Heart left ventricle (tissue), 16 donors: ENCODE results near the gene ALG6. TPM values are rescaled to one million over a fixed set of nuclear protein-coding genes. Genes with fewer than 3 reads are reported as not detected.

Experiments
- ATAC-seq, 4 donors: fragments of 200-7000 bp; cut with Tn5 transposase; one replicate each; pipeline ENCODE4 v1.9.1; 2020 to 2022; ENCODE audit warnings: moderate library complexity in 4 of 4, mild to moderate bottlenecking in 3 of 4, moderate number of reproducible peaks in 1 of 4
- DNase-seq, 5 donors: peaks; one replicate each; pipeline ENCODE4 v3.0.0-alpha.2; 2020
- H3K27ac ChIP-seq, 12 donors: fragments of 200-600 bp; sonication (generic) in 4 of 12; one replicate each; pipeline versions ENCODE4 v1.5.0 to v1.8.0; 2016 to 2022; ENCODE audit warnings: mild to moderate bottlenecking in 2 of 12
- H3K27me3 ChIP-seq, 9 donors: fragments of 200-600 bp; sonication (generic) in 2 of 9; one replicate each; pipeline versions ENCODE4 v1.5.1 to v1.8.0; 2016 to 2022; ENCODE audit warnings: mild to moderate bottlenecking in 3 of 9
- H3K36me3 ChIP-seq, 9 donors: fragments of 200-600 bp; sonication (generic) in 2 of 9; one replicate each; pipeline versions ENCODE4 v1.5.0 to v1.8.0; 2018 to 2022; ENCODE audit warnings: mild to moderate bottlenecking in 2 of 9
- H3K4me1 ChIP-seq, 12 donors: fragments of 200-600 bp; sonication (generic) in 4 of 12; one replicate each; pipeline versions ENCODE4 v1.5.0 to v1.8.0; 2016 to 2022; ENCODE audit warnings: mild to moderate bottlenecking in 3 of 12
- H3K4me3 ChIP-seq, 12 donors: fragments of 200-600 bp; sonication (generic) in 4 of 12; one replicate each; pipeline versions ENCODE4 v1.5.0 to v1.8.0; 2017 to 2022; ENCODE audit warnings: mild to moderate bottlenecking in 9 of 12, moderate library complexity in 4 of 12
- H3K9me3 ChIP-seq, 12 donors: fragments of 200-600 bp; sonication (generic) in 4 of 12; one replicate each; pipeline versions ENCODE4 v1.5.0 to v1.8.0; 2016 to 2022; ENCODE audit warnings: mild to moderate bottlenecking in 1 of 12
- POLR2A ChIP-seq, 2 donors: fragments of 450-650 bp; IDR thresholded peaks; one replicate each; pipeline ENCODE4 v1.6.1; 2017; ENCODE audit warnings: antibody characterized with exemption in 2 of 2, mild to moderate bottlenecking in 2 of 2, moderate library complexity in 2 of 2
- WGBS, 4 donors: extraction: QIAGEN DNeasy Blood & Tissue Kit in 2 of 4; methylation state at CpG; one replicate each; pipeline versions ENCODE4 v1.1.5 to v1.1.7; 2013 to 2018; 5-methylcytosine and 5-hydroxymethylcytosine counted together
- intact Hi-C, 10 donors: fragments of 100-400 bp; cut with DNase I; formaldehyde crosslinking; loops; one replicate each; pipeline versions ENCODE4 v1.11.1 to v1.14.2; 2022
- polyA plus RNA-seq, 2 donors: library from polyadenylated mRNA; stranded (reverse); fragments of 200-250 nt; gene quantifications; one replicate each; pipeline ENCODE4 v1.2.3, GENCODE V29; 2013
- total RNA-seq, 9 donors: library from RNA; depleted of rRNA in 2 of 9; stranded (reverse); fragments of >200 nt in 2 of 9; fragmentation: NEBNext Ultra II Directional in 3 of 9; extraction: Animal tissue kit (Norgen Biotek cat#: 25700) in 3 of 9; gene quantifications; one replicate each; pipeline versions ENCODE4 v1.1.0 to v1.2.4, GENCODE V29; 2016 to 2023
- TF ChIP-seq, protein P1 (sequence below), 12 donors: fragments of 200-600 bp; sonication (generic) in 4 of 12; IDR thresholded peaks; one replicate each; pipeline versions ENCODE4 v1.5.0 to v1.8.0; 2018 to 2022; ENCODE audit warnings: antibody characterized with exemption in 12 of 12, mild to moderate bottlenecking in 5 of 12
- donor health status: ischemic (EF 13 %, LVEDD 7.1; RV severe dilation, severe dysfunction).
- donor health status: healthy with polysubstance abuse.
- donor health status: DM: no; HTN: yes; CAD: no.
- donor health status: DM: no; HTN: no; CAD: no.
- donor health status: ischemic (EF 25% LVEDD 6.9; RV normal size, moderate dysfunction).
- donor health status: ischemic (EF 25% LVEDD 5.7; RV mildly dilated, moderate dysfunction).
- donor health status: healthy.
- donor health status: DM: yes; HTN: yes; CAD: no.
- donor health status: ischemic (EF 35%, LVEDD 5.7; RV mildly dilated, moderate dysfunction).
- donor health status: nonischemic (EF 11% LVEDD 7.7; RV severe dilation, severe dysfunction).
- donor health status: DM: yes; HTN: yes; CAD: no.
- donor health status: PGD.
- donor health status: ischemic (EF 29% LVEDD 5.4; RV normal size, mild dysfunction).
- donor health status: nonischemic (EF 23%, LVEDD 6.1; RV moderate dilation, normal function).

Gene ALG6
- total and polyA plus RNA-seq, 11 donors = 3.0 to 7.6 (median 4.3) TPM

DNA sequence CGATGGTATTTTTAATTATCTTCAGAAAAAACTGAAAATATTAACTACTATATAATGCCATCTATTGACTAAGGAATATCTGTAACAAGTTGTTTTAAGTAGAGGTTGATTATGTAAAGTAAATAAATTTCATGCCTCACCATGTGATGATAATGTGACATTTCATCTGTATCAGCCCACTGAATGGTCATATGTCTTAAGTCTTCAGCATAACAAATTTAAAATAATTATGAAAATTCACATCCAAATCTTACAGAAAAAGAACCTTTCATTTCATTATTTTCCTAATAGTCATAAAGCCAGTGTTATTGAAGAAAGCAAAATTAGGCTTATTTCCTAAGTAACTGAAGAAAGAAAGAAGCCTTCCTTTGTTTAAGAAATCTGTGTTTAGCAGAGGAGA, 83.0 kb downstream of the ALG6 start:
- no peak overlapping the region for H3K27ac ChIP-seq
- H3K4me3 ChIP-seq = no peak overlapping the region
- H3K36me3 ChIP-seq = peaks cover 0 to 3% (median 0%) of the 10 kb centered on the region in 9 donors
- ATAC-seq (no peak), DNase-seq (no peak)
- no peaks in the 10 kb centered on the region for H3K27me3 ChIP-seq
- intact Hi-C loops = no loop called here
- TF ChIP-seq POLR2A (IDR thresholded peaks at IDR 0.05) = no peak
- TF ChIP-seq, protein P1, sequence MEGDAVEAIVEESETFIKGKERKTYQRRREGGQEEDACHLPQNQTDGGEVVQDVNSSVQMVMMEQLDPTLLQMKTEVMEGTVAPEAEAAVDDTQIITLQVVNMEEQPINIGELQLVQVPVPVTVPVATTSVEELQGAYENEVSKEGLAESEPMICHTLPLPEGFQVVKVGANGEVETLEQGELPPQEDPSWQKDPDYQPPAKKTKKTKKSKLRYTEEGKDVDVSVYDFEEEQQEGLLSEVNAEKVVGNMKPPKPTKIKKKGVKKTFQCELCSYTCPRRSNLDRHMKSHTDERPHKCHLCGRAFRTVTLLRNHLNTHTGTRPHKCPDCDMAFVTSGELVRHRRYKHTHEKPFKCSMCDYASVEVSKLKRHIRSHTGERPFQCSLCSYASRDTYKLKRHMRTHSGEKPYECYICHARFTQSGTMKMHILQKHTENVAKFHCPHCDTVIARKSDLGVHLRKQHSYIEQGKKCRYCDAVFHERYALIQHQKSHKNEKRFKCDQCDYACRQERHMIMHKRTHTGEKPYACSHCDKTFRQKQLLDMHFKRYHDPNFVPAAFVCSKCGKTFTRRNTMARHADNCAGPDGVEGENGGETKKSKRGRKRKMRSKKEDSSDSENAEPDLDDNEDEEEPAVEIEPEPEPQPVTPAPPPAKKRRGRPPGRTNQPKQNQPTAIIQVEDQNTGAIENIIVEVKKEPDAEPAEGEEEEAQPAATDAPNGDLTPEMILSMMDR (IDR thresholded peaks at IDR 0.05) = no peak
- no peaks in the 10 kb centered on the region for H3K4me1 ChIP-seq
- H3K9me3 ChIP-seq = no peaks in the 10 kb centered on the region
- WGBS, 4 donors = 89 to 95% (median 93%) methylated on average over 1 of the region's 1 CpG

DNA sequence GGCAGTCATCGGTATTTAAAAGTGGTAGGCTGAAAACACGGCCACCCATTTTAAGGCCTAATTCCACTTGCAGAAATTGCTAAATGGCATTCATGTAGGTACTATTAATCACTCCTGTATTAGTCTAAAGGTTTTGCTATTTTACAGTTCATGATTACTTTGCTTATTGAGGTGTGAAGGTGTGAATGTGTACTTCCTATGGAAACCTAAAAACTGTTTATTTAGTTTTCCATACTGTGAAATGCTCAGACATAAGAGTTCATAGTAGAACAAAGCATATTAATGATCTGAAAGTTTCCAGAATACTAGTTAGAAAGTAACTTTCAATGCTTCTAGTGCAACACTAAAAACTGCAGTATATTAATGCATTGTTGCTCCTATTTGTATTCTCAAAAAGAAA, 85.8 kb downstream of the ALG6 start:
- Histone ChIP-seq H3K4me3 (no peak overlapping the region), H3K27ac (no peak overlapping the region), H3K9me3 (no peaks in the 10 kb centered on the region), H3K36me3 (peaks cover 0 to 9% (median 0%) of the 10 kb centered on the region in 9 donors), H3K27me3 (no peaks in the 10 kb centered on the region), H3K4me1 (no peaks in the 10 kb centered on the region)
- 96 to 99% (median 97%) methylated on average over 2 of the region's 2 CpGs for WGBS, 4 donors
- TF ChIP-seq, protein P1 (IDR thresholded peaks at IDR 0.05) = no peak
- TF ChIP-seq POLR2A (IDR thresholded peaks at IDR 0.05) = no peak
- ATAC-seq (no peak), DNase-seq (no peak)
- intact Hi-C loops = no loop called here

DNA sequence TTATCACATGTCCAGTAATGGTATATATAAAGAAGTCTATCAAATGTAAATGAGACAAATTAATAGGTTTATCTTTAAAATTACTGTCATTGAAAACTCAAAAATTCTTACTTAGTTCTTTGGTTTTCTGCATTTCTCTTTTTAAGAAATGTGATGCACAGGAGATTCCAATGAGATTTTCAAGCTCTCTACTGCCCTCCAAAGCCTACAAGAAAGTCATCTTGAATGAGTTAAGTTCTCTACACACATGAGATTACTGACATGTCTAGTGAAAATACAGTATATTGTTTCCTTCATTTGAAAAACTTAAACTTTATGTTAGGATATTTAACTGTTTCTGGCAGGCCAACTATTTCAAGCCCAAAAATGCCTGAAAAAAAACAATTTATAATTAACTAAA, 86.8 kb downstream of the ALG6 start:
- no peak for DNase-seq
- Histone ChIP-seq H3K27me3 (no peaks in the 10 kb centered on the region), H3K9me3 (no peaks in the 10 kb centered on the region), H3K4me3 (no peak overlapping the region), H3K4me1 (no peaks in the 10 kb centered on the region), H3K36me3 (peaks cover 0 to 9% (median 0%) of the 10 kb centered on the region in 9 donors), H3K27ac (no peak overlapping the region)
- intact Hi-C loops = no loop called here
- ATAC-seq = no peak
- TF ChIP-seq, protein P1 (IDR thresholded peaks at IDR 0.05) = no peak
- no peak for TF ChIP-seq POLR2A (IDR thresholded peaks at IDR 0.05)

DNA sequence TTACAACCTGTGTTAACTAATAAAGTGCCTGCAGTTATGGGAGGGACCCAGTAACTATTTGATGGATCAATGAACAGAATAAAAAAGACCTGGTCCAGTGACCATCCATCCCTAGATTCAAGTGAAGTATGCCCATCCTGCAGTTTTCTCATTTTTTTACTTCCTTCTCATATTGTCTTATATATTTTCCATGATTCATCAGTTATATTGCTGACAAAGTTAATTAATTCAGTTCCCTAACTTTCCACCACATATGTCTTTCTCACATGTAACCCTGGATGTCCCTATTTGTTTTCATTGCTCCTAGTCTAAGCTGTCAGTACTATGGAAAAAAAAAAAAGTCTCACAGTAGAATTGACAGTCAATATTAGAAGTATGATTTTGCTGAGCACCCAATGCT, 91.3 kb downstream of the ALG6 start:
- no peak for ATAC-seq
- intact Hi-C loops = no loop called here
- no peak overlapping the region for H3K27ac ChIP-seq
- H3K4me3 ChIP-seq = no peak overlapping the region
- H3K4me1 ChIP-seq = peaks cover 0 to 6% (median 0%) of the 10 kb centered on the region in 12 donors
- no peaks in the 10 kb centered on the region for H3K27me3 ChIP-seq
- TF ChIP-seq POLR2A (IDR thresholded peaks at IDR 0.05) = no peak
- TF ChIP-seq, protein P1 (IDR thresholded peaks at IDR 0.05) = no peak
- H3K9me3 ChIP-seq = peaks cover 0 to 17% (median 8%) of the 10 kb centered on the region in 12 donors
- H3K36me3 ChIP-seq = peaks cover 0 to 23% (median 0%) of the 10 kb centered on the region in 9 donors
- DNase-seq = no peak
